ENCODE results near the gene RAD51.

RAD51 gene

DNA sequence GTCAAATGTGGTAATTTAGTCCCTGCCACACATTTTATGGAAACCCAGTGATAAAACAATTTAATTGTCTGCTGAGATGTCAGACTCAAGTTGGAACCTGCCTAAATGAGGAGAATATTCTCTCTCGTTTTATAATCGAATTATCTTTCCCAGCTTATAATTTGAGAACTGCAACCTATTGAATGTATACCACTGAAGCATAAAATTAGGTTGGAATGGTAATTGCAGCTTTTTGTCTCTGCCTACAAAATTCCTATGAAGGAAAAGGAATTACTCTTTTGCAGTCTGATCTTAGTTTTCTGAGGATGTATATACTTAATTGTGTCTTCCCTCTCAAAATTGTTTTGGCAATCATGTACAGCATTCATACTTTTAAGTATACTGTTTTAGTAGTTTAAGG, 28.9 kb downstream of the RAD51 start:
- DNase-seq, result no peak

DNA sequence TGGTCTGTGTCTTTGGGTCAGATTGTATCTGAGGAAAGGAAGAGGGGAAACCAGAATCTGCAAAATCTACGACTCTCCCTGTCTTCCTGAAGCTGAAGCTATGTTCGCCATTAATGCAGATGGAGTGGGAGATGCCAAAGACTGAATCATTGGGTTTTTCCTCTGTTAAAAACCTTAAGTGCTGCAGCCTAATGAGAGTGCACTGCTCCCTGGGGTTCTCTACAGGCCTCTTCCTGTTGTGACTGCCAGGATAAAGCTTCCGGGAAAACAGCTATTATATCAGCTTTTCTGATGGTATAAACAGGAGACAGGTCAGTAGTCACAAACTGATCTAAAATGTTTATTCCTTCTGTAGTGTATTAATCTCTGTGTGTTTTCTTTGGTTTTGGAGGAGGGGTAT, 36.1 kb downstream of the RAD51 start:
- DNase-seq, result no peak

DNA sequence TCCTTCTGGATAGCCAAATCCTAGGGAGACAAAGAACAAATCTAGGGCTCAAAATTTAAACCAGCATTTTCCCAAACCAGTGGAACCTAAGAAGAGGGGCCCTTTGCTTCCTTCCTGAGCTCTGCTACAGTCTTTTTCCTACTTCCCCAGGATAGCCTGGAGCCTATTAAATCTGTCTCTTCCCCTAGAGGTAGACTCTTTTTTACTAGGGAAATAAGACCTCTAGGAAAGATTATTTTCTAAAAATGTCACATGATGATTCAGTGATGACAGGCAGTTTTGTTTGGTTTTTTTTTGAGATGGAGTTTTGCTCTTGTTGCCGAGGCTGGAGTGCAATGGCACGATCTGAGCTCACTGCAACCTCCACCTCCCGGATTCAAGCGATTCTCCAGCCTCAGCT, 41.6 kb downstream of the RAD51 start:
- no peak for DNase-seq

DNA sequence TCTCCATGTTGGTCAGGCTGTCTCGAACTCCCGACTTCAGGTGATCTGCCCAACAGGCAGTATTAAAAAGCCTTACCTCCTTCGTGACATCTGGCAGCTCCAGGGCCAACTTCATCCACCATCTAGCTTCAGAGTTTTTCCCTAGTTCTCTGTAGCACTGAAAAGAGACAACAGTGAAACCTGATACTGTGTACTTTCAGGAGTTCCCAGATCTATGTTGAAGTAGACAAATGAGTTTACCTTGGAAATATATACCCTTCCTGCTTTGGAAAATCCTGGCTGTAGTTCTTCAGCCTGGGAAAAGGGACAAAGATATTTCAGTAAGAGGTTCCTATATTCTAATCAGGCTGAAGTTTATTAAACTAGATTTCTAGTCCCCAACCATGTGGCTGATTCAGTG, 42.1 kb downstream of the RAD51 start:
- no peak for DNase-seq

DNA sequence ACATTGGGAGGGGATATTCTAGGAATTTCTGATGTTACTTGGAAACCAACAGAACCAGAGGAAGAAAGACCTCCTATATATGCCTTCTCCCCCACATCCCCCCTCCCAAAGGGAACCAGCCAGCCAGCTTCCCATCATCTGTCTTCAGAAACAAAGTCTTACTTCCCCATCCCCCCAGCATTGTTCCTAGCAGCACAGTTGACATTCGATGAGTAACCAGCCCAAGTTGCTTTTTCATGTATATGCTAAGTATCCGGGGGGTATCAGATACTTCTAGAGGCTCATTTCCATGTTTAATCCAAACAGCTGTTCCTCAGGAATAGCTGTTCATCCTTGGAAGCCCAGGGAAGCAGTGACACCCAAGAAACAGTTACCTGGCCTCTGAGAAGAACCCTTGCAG, 44.1 kb downstream of the RAD51 start:
- DNase-seq, result no peak

DNA sequence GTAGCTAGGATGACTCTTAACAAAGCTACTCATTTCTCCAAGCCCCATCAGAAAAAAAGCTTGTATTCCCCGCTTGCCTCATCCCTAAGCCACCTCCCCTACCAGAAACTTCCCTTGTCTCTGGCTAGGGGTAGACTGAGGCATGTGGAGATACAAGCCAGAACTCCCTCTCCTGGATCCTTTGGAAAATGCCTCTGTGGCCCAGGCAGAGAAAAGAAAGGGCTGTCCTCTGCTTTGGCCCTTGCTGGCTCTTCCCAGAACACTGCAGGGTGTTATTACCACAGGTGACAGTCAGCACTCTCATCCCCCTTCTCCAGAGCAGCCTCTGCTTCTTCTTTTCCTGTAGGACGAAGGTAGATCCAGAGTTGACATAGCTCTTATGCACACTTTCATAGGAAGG, 44.9 kb downstream of the RAD51 start:
- DNase-seq, result no peak

DNA sequence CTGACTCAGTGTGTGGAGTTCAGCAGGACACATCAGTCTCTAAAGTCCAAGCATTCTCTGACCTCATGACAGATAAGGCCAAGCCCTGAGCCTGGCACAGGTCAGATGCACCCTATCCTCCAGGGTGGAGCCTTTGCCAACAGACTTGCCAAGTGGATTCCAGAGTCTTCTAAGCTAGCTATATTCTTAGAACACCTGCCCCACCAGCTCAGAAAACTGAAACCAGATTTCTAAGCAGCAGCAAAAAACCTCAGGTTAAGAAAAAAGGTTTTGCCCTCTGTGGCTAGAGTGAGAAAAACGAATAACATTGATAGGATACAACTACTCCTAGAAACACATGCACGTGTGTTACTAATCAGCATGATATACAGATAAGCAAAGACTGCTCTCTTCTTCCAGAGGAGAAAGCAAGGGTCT, 48.5 kb downstream of the RAD51 start:
- DNase-seq, result no peak

DNA sequence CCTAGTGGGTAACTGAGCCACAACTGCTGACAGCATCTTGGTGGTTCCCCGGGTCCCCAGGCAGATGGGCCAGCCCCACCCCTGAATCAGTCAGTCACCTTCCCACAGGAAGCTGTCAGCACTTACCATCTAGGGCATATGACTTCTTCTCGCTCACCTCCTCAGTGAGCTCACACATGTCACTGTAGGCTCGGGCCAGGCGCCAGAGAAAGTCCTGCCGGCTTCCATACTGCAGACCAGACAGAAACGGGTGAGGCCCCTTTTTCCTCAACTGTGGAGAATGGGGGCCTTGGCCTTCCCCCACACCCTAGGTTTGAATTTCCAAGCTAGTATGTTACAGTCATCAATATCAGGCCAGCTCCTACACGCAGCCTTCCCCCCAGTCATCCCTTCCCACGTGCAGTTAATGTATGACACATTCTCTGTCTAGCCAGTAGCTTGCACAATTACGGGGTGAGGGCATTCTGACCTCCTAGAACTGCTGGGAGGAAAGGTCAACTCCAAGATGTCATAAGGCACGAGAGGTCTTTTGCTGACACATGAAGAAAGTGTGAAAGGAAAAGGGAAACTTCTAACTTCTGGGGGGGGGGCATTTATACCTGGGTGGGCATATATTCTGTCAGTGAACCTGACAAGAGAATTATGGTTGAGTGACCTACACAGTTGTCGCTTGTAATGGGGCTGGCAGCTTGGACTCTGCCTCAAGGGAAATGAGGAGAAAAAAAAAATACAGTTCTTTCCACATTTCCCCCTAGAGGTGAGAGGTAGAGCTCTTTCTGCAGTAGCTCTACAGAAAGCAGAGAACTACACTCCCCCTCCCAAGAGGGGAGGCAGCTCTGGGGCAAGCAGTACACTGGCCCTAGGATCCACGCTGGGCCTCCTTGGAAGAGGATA, 49.2 kb downstream of the RAD51 start:
- peak; percentile 72 for DNase-seq

DNA sequence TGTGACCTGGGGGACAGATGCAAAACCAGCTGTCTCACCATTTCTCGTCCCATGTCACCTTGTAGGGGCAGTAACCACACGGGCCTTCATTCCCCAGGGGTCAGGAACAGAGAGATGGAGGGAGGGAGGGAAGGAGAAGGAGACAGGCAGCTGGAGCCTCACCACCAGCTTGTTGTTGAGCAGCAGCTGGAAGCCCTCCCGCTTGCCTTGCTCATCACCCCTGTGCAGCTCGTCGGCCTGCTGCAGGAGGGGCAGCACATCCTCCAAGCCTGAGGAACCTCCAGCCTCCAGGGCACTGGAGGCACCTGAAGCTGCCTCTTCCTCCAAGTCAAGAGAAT, 49.8 kb downstream of the RAD51 start:
- no peak for DNase-seq

DNA sequence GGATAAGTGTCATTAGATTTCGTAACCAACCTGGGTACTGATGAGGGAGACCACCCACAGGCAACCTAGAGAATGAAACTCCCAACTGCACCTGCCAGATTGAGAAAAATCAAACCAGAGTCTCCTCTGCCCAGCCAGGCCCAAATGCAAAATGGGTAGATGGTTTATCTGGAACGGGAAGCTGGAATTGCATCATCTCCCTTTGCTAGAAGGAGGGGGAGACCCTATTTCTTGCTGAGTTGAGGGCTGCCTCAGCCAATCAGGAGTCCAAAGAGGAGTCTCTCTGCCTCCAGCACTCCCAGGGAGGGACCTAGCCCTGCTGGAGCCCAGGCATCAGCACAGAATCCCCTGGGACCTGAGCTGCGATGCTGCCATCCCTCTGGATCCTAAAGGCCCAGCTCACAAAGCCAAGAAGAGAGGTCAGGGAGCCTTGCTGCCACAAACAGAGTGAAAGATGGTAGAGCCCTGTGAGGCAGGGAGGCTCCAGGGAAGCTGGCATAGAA, 52.0 kb downstream of the RAD51 start:
- DNase-seq, result peak; percentile 60

DNA sequence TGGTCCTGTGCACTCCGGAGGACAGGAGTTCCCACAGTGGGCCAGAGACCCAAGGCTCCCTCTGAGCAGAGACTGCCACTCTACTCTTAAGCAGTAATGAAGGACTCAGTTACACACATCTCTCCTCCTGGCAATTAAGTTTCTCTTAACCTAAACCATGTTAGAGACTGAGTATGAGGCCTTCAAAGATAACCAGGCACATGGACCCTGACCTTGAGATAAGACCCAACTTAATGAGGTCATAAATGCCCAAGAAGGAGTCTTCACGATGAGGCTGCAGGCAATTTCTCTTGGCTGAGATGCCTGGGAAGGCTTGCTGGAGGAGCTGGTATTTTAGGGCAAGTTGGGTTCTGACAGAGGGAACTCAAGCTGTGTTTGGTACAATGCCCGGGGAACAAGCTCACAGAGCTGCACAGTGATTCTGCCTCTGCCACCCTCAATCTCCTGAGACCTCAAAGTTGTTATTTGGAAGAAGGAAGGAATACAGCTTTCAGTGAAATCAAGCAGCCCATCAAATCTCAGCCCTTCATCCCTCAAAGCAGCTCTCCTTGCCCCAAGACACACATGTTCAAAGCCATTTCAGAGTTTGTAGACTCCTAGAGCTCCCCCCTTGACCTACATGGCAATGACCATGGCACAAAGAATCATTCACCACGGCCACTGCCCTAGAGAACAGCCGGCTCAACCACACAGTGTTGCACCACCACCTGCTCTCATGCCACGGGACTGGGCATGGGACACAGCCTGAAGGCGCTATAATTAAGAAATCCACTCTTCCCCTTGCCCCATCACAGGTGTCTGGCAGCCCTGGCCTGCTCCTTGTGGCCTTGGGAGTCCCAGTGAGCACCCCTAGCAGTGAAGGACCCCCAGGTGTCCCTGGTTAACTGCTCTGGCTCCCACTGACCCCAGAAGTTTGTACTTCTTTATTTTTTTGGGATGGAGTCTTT, 53.0 kb downstream of the RAD51 start:
- DNase-seq, result no peak

DNA sequence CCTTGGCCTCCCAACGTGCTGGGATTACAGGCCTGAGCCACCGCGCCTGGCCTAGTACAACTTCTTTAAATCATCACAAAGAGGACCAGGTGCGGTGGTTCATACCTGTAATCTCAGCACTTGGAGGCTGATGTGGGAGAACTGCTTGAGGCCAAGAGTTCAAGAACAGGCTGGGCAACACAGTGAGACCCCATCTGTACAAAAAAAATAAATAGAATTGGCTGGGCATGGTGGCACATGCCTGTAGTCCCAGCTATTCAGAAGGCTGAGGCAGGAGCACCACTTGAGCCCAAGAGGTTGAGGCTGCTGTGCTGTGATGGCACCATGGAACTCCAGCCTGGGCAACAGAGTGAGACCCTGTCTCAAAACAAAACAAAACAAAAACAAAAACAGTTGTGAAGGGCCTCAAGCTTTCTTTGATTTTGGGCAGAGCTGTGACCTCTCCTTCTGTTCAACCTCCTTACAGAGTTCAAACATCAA, 54.2 kb downstream of the RAD51 start:
- no peak for DNase-seq

DNA sequence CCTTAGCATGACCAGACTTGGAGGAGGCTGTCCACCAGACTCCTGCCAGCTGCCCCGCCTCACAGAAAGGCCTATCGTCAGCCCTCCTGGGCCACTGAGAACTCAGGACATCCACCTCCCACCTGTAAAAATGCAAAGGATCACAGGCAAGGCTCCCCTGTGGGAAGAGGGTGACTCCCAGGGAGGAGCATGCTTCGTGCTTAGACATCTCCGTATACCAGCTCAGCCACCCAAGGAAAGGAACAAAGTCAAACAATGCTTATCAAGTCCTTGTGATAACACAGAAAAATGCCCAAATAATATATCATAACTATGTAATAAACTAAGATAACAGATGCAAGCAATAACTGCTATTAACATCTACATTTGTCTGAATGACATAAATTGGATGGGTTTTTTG, 55.9 kb downstream of the RAD51 start:
- DNase-seq, result no peak

DNA sequence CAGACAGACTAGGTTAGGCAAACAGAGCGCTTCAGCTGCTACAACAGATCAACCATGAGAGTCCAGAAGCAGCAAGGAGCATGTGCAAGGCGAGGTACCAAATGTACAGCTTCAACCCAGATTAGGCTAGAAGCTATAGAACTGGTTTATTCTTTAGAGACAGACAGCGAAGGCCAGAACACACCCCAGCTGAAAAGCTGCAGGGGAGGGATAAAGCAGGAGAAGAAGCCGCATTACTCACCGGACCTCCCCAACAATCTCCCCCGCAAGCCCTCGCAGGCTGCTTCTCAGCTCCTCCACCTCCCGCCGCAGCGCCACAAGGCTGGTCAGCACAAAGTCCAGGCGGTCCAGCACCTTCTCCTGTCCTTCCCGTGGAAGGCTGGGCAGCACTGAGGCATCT, 56.8 kb downstream of the RAD51 start:
- DNase-seq, result no peak

DNA sequence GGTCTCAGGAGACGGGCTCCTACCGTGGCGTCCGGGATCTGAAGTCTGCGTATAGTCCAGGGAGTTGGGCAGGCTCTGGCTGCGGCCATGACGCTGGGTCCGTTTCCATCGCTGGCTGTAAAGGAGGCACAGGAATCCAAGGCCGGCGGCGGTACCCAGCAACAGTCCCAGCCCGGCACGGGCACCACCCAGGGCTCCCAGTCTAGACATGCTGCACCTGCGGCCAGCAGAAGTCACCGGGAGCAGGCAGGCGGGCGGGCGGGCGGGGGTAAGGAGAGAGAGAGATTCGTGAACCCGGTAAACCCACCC, 59.6 kb downstream of the RAD51 start:
- DNase-seq, result no peak

DNA sequence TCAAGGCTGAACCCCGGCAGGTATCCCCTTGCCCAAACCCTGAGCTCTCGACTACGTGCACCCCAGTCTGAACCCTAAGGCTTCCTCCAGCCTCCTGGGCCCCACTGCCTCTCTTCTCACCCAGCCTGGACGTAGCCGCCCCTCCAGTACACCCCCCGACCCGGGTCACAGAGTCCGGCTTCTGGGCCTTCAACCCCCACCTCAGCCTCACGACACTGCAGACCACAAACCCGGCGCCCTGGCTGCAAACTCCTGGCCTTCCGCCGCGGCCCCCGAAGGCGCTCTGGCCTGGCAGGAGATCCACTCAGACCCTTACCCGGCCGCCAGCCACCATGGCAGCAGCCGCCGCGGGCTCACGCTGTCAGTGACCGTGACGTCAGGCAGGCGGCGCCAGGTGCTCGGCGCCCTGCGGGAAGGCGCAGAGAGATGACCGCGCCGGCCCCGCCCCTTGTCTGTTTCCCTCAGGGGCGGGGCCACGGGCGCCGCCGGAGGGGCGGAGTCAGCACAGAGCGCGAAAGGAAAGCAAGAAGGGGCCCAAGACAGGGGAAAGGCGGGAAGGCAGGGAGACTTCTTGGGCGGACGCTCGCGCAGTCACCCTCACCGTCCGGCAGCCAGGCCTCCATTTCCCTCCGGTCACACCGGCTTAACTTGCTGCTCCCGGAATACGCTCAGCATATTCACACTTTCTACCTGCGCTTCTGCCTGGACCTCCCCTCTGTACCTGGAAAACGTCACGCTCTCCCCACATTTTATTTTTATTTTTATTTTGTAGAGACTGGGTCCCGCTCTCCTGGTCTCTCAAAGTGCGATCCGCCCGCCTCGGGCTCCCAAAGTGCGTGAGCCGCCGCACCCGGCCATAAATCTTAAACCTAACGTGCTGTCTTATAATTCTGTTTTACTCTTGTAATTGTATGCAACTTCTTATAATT, 60.2 kb downstream of the RAD51 start, which contains the start of gene RMDN3:
RMDN3 (minus strand) TSS at position 372 of the 929 bp plus-strand sequence. CDS start 471 bp downstream, outside the sequence.
- peak; percentile 93 for DNase-seq

DNA sequence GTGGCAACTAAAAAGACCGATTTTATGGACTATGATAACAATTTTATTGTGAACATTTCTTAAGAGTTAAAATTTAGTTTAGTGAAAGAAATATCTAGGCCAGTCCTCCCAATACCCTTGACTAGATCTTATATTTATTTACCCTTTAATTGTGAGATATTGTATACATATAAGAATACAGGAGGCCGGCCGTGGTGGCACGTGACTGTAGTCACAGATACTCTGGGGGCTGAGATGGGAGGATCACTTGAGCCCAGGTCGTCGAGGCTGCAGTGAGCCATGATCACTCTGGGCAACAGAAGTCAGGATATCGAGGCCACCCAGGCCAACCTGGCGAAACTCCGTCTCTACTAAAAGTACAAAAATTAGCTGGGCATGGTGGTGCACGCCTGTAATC, 60.8 kb downstream of the RAD51 start:
- DNase-seq, result no peak

DNA sequence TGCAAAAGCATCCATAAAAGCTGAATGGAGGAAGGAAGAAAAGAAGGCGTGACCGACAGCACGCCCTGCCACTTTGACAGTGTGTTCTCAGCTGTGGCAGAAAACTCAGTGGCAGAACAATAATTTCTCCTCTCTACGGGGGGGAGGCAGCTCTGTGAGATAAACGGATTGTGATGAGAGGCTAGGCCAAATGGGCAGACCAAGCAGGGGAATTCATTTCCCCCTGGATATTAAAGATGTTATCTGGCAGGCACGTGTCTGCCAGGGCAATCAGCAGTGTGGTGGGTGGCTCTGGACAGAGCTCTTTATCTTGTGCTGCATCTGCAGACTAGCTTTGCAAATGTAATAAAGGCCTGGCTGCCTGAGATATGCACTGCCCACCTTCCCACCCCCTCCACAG, 62.0 kb downstream of the RAD51 start:
- no peak for DNase-seq

DNA sequence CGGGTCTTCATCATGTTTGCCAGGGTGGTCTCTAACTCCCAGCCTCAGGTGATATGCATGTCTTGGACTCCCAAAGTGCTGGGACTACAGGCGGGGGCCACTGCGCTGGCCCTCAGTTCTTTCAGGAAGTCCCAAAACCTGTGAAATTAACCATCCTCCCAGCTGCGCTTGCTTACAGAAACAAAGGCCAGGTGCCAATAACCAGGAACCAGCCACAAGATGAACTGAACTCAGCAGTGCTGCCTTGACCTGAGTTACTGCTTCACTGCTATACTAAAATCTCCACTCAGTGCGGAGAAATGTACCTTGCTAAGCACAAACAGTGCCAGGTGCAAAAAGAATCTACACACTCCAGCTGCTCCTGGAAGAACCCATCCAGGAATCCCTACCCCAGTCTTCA, 65.0 kb downstream of the RAD51 start:
- no peak for DNase-seq

DNA sequence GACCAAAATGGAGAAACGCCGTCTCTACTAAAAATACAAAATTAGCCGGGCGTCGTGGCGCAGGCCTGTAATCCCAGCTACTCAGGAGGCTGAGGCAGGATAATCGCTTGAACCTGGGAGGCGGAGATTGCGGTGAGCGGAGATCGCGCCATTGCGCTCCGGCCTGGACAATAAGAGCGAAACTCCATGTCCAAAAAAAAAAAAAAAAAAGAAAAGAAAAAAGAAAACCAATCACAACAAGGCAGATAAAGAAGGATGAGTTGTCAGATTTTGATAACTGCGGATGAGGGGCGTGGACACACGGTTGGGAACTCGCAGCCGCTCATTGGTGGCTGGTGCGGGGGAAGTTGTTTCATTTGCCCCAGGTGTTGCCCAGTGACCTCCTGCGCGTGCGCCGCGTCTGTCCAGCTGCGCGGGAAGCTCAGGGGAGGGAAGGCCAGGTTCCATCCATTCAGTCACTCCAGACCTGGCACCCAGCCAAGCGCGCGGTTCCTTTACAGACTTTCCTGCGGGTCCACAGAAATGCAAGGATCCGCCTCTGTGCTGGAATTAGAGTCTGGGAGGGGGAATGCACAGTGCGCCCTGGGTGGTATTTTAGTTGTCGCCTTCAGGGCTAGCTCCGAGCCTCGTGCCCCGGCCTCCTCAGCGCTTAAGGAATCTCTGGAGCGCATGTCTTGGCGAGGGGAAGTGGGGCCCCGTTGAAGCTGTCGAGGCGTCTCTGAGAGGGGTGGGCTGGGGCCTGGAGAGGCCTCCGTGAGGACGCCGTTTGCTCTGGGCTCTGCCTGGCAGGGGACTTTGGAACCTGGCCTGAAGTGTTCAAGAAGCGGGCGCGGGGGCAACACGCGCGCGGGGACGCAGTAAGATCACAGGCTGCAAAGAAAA, 68.2 kb downstream of the RAD51 start:
- DNase-seq, result peak; percentile 74

DNA sequence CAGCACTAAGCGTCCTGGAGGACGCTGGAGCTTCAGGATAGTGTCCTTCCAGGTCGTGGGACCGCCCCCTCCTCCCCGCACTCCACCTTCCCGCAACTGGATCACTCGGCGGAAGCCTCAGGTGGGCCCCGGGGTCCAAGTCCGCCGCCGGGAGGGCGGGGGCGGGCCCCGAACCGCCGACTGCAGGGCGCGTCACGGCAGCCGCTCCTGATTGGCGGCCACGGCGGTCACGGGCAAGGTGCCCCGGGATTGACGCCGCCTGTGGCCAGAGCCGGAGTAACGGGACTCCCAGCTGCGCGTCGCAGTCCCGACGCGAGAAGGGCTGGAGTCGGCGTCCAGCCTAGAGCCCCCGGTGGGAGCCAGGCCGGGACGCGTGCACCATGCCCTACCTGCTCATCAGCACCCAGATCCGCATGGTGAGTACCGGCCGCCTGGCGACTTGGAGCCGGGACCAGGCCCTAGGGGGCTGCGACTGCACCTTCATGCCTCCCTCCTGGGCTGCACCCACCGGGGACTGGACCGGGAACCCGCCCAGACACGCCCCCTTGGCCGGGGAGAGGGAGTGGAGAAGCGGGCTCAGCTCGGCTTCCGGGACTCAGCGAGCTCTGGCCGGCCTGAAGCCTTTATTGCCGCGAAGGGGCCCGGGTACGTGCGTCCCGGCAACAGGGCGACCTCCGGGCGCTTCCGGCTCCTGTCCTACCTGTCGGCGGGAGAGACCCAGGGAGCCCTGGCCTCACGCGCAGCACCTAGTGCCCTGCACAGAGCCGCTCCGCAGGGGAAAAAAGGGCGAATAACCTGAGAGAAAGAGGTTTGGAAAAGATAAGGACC, 69.0 kb downstream of the RAD51 start, which contains the start of gene GCHFR:
GCHFR (plus strand) TSS at position 268 of the 828 bp plus-strand sequence; CDS start at position 381, 113 bp downstream.
- DNase-seq, result peak; percentile 57

Measured in fibroblast of skin of right biceps (primary cell).